ENCODE measurements around the gene GPSM1. TPM values are rescaled to one million over a fixed set of nuclear protein-coding genes. Genes with fewer than 3 reads are reported as not detected.

The GPSM1 gene
- total and polyA plus RNA-seq, 10 donors = 4.5 to 27.9 (median 12.5) TPM

- WGBS, 5 donors = 37 to 54% (median 43%) methylated on average over 6 to 27 of the region's 27 CpGs
- DNase-seq = peak; percentile 85
- TF ChIP-seq CTCF (IDR thresholded peaks at IDR 0.05 in 8 of 11, conservative IDR thresholded peaks at IDR 0.05 in 3 of 11) (peak in 1 of 11 experiments; percentile 13), POLR2A (IDR thresholded peaks at IDR 0.05) (no peak), POLR2AphosphoS5 (IDR thresholded peaks at IDR 0.05) (peak; percentile 30 to 73 (median 54))
- intact Hi-C loops (cut with DNase I; ENCODE audit: low total_unique reads) = no loop called here
- Histone ChIP-seq H3K4me3 (peak within 1 kb of the TSS; percentile 10 to 67 (median 42)), H3K27ac (peak within 1 kb of the TSS in 7 of 8 donors; percentile 51 to 85 (median 68)), H3K27me3 (replicated peaks in 1 of 7) (peaks cover 0 to 18% (median 0%) of the 10 kb centered on the region in 7 donors), H3K36me3 (peaks cover 0 to 45% (median 13%) of the 10 kb centered on the region in 6 donors), H3K4me1 (peaks cover 0 to 58% (median 32%) of the 10 kb centered on the region in 6 donors), H3K9me3 (no peaks in the 10 kb centered on the region)
These were observed 46.2 kb downstream of the GPSM1 start, which contains the start of gene CARD9 for GRCh38 chr9:136373300-136374182. CARD9 (minus strand) TSS chr9:136373669; CDS start chr9:136372078, 1,591 bp downstream.

- no peak for DNase-seq
These were observed 46.8 kb downstream of the GPSM1 start for GRCh38 chr9:136374183-136374575.

GRCh38 chr9:136375096-136375495 lies 47.8 kb downstream of the GPSM1 start:
- intact Hi-C loops (cut with DNase I; ENCODE audit: low total_unique reads) = no loop called here
- DNase-seq = no peak
- TF ChIP-seq CTCF (IDR thresholded peaks at IDR 0.05 in 8 of 11, conservative IDR thresholded peaks at IDR 0.05 in 3 of 11) = no peak
- peak in 1 of 3 donors; percentile 26 for TF ChIP-seq POLR2AphosphoS5 (IDR thresholded peaks at IDR 0.05)
- WGBS, 5 donors = 72 to 89% (median 82%) methylated on average over 11 to 12 of the region's 12 CpGs
- H3K27me3 ChIP-seq (replicated peaks in 1 of 7) = peaks cover 0 to 18% (median 0%) of the 10 kb centered on the region in 7 donors
- H3K27ac ChIP-seq = no peak overlapping the region
- H3K4me3 ChIP-seq = no peak overlapping the region
- H3K4me1 ChIP-seq = peaks cover 0 to 58% (median 32%) of the 10 kb centered on the region in 6 donors
- H3K9me3 ChIP-seq = no peaks in the 10 kb centered on the region
- H3K36me3 ChIP-seq = peaks cover 0 to 45% (median 25%) of the 10 kb centered on the region in 6 donors

More at GRCh38 chr9:136374183-136374575, 46.8 kb downstream of the GPSM1 start:
- TF ChIP-seq POLR2AphosphoS5 (IDR thresholded peaks at IDR 0.05) (no peak), CTCF (IDR thresholded peaks at IDR 0.05 in 8 of 11, conservative IDR thresholded peaks at IDR 0.05 in 3 of 11) (no peak), POLR2A (IDR thresholded peaks at IDR 0.05) (no peak)
- Histone ChIP-seq H3K36me3 (peaks cover 0 to 45% (median 19%) of the 10 kb centered on the region in 6 donors), H3K9me3 (no peaks in the 10 kb centered on the region), H3K4me1 (peaks cover 0 to 58% (median 32%) of the 10 kb centered on the region in 6 donors), H3K27me3 (replicated peaks in 1 of 7) (peaks cover 0 to 18% (median 0%) of the 10 kb centered on the region in 7 donors), H3K27ac (peak overlapping the region in 4 of 8 donors; percentile 62 to 85 (median 80)), H3K4me3 (no peak overlapping the region)
- 85 to 92% (median 88%) methylated on average over 7 to 14 of the region's 14 CpGs for WGBS, 5 donors
- intact Hi-C loops (cut with DNase I; ENCODE audit: low total_unique reads) = no loop called here

GRCh38 chr9:136376457-136376856 lies 49.1 kb downstream of the GPSM1 start:
- whole genome bisulfite sequencing, 5 donors = 65 to 88% (median 77%) methylated on average over 6 to 8 of the region's 8 CpGs
- peaks cover 0 to 18% (median 0%) of the 10 kb centered on the region in 7 donors for H3K27me3 ChIP-seq (replicated peaks in 1 of 7)
- H3K9me3 ChIP-seq = no peaks in the 10 kb centered on the region
- intact Hi-C loops (cut with DNase I; ENCODE audit: low total_unique reads) = no loop called here
- H3K27ac ChIP-seq = no peak overlapping the region
- H3K4me1 ChIP-seq = peaks cover 0 to 56% (median 32%) of the 10 kb centered on the region in 6 donors
- TF ChIP-seq POLR2A (IDR thresholded peaks at IDR 0.05) (no peak), CTCF (IDR thresholded peaks at IDR 0.05 in 8 of 11, conservative IDR thresholded peaks at IDR 0.05 in 3 of 11) (no peak), POLR2AphosphoS5 (IDR thresholded peaks at IDR 0.05) (no peak)
- no peak for DNase-seq
- H3K36me3 ChIP-seq = peaks cover 0 to 45% (median 34%) of the 10 kb centered on the region in 6 donors
- H3K4me3 ChIP-seq = no peak overlapping the region
